B cell (primary cell): ENCODE data around the gene EPHB6. TPM values are rescaled to one million over a fixed set of nuclear protein-coding genes. Genes with fewer than 3 reads are reported as not detected.

Source experiments
- ATAC-seq: fragments of 200-7000 bp; cut with Tn5 transposase; one replicate; pipeline ENCODE4 v1.10.0; 2021; ENCODE audit warnings: low read depth, mild to moderate bottlenecking, moderate number of reproducible peaks, moderate library complexity
- CTCF ChIA-PET: fragments of 350-600 bp; sonication (Branson Sonifier 250); formaldehyde crosslinking; loops from one replicate; lab custom pipeline; 2021; ENCODE audit warnings: antibody characterized with exemption, inconsistent platforms; lab: Charles Lee
- POLR2A ChIA-PET: fragments of 350-600 bp; sonication (Branson Sonifier 250); formaldehyde crosslinking; loops from one replicate; lab custom pipeline; 2021; ENCODE audit warnings: antibody characterized with exemption; lab: Charles Lee
- DNase-seq: peaks from one replicate; pipeline ENCODE4 v3.0.0; 2013
- H2AFZ ChIP-seq: 2 replicates; pipeline ENCODE4 v1.6.1; 2012; ENCODE audit warnings: mild to moderate bottlenecking, low read depth, low read length; ENCODE audit not compliant: insufficient read depth, poor library complexity, severe bottlenecking
- H3K27ac ChIP-seq, 2 donors: 1 replicate in 1 of 2; 2 replicates in 1 of 2; pipeline ENCODE4 v1.5.1; 2012 to 2013; ENCODE audit warnings: low read length in 2 of 2, mild to moderate bottlenecking in 2 of 2, moderate library complexity in 1 of 2
- H3K27me3 ChIP-seq, 4 experiments: fragments of 200-600 bp in 1 of 4; sonication (generic) in 1 of 4; replicated peaks in 1 of 4; 1 replicate in 2 of 4; 2 replicates in 2 of 4; pipeline versions ENCODE4 v1.6.1 to v1.7.0; 2013 to 2016; ENCODE audit warnings: low read length in 3 of 4, mild to moderate bottlenecking in 2 of 4, mixed read lengths in 1 of 4, moderate library complexity in 1 of 4; ENCODE audit not compliant: insufficient read depth in 4 of 4, control insufficient read depth in 3 of 4; ENCODE audit errors: control extremely low read depth in 1 of 4
- H3K36me3 ChIP-seq, 2 experiments: replicated peaks in 1 of 2; 1 replicate in 1 of 2; 2 replicates in 1 of 2; pipeline versions ENCODE4 v1.6.1 to v1.7.1; 2013; ENCODE audit warnings: low read length in 1 of 2; ENCODE audit not compliant: insufficient read depth in 2 of 2, control insufficient read depth in 1 of 2; ENCODE audit errors: control extremely low read depth in 1 of 2, extremely low read depth in 1 of 2
- H3K4me1 ChIP-seq, 2 donors: fragments of 200-600 bp in 1 of 2; sonication (generic) in 1 of 2; 1 replicate in 1 of 2; 2 replicates in 1 of 2; pipeline versions ENCODE4 v1.5.1 to v1.6.1; 2013 to 2017; ENCODE audit warnings: low read length in 2 of 2; ENCODE audit not compliant: control insufficient read depth in 2 of 2, insufficient read depth in 2 of 2
- H3K4me2 ChIP-seq: replicated peaks from 2 replicates; pipeline ENCODE3; 2012; ENCODE audit warnings: mild to moderate bottlenecking, low read depth, low read length; ENCODE audit not compliant: poor library complexity, severe bottlenecking
- H3K4me3 ChIP-seq, 5 experiments: fragments of 200-600 bp in 1 of 5; sonication (generic) in 1 of 5; 1 replicate in 3 of 5; 2 replicates in 2 of 5; pipeline versions ENCODE4 v1.5.1 to v1.7.0; 2011 to 2016; ENCODE audit warnings: low read length in 4 of 5, mild to moderate bottlenecking in 4 of 5, low read depth in 2 of 5, control low read depth in 1 of 5, moderate library complexity in 1 of 5; ENCODE audit not compliant: insufficient read depth in 1 of 5; ENCODE audit errors: control extremely low read depth in 1 of 5, extremely low read depth in 1 of 5
- H3K79me2 ChIP-seq: fragments of 200-600 bp; sonication (generic); one replicate; pipeline ENCODE4 v1.6.0; 2016; ENCODE audit warnings: low read length; ENCODE audit not compliant: control insufficient read depth, insufficient read depth
- H3K9ac ChIP-seq: fragments of 200-600 bp; sonication (generic); 2 replicates; pipeline ENCODE4 v1.6.1; 2017; ENCODE audit warnings: mild to moderate bottlenecking, low read length, moderate library complexity
- H3K9me3 ChIP-seq, 3 donors: one replicate each; pipeline versions ENCODE4 v1.6.1 to v1.7.1; 2013; ENCODE audit warnings: low read length in 2 of 3; ENCODE audit not compliant: control insufficient read depth in 2 of 3, insufficient read depth in 1 of 3; ENCODE audit errors: control extremely low read depth in 1 of 3
- H4K20me1 ChIP-seq: 2 replicates; pipeline ENCODE4 v1.6.0; 2012; ENCODE audit warnings: mild to moderate bottlenecking, low read length; ENCODE audit not compliant: insufficient read depth, control insufficient read depth, poor library complexity, severe bottlenecking
- H3K27ac Mint-ChIP-seq: one replicate; pipeline ENCODE4 v1.8.0; 2021; ENCODE audit warnings: mixed read lengths
- H3K27me3 Mint-ChIP-seq: one replicate; pipeline ENCODE4 v1.8.0; 2021; ENCODE audit warnings: mixed read lengths
- H3K4me1 Mint-ChIP-seq: one replicate; pipeline ENCODE4 v1.8.0; 2021; ENCODE audit warnings: mixed read lengths
- H3K4me3 Mint-ChIP-seq: one replicate; pipeline ENCODE4 v1.8.0; 2021; ENCODE audit warnings: mixed read lengths
- H3K9me3 Mint-ChIP-seq: one replicate; pipeline ENCODE4 v1.8.0; 2022; ENCODE audit warnings: mixed read lengths; ENCODE audit not compliant: insufficient read depth
- EZH2 ChIP-seq: IDR thresholded peaks from 2 replicates; pipeline ENCODE4 v1.6.1; 2012; ENCODE audit warnings: borderline replicate concordance, low read depth, mild to moderate bottlenecking, moderate library complexity, low read length; ENCODE audit not compliant: insufficient read depth, poor library complexity, severe bottlenecking
- WGBS: methylation state at CpG from one replicate; pipeline ENCODE4 v1.1.5; 2013; ENCODE audit warnings: missing lambda C conversion rate; ENCODE audit not compliant: insufficient coverage; 5-methylcytosine and 5-hydroxymethylcytosine counted together
- intact Hi-C: fragments of 100-400 bp; cut with micrococcal nuclease; formaldehyde crosslinking; loops from one replicate; pipeline ENCODE4 v1.10.0; 2022
- polyA plus RNA-seq: library from polyadenylated mRNA; depleted of rRNA; stranded (reverse); fragments of >200 nt; gene quantifications from 2 replicates; pipeline ENCODE4 v1.2.3, GENCODE V29; 2012
- total RNA-seq, 2 donors: library from RNA; stranded (reverse); fragments of 120-200 nt in 1 of 2; gene quantifications; 1 replicate in 1 of 2; 2 replicates in 1 of 2; pipeline versions ENCODE4 v1.2.3 to v1.2.4, GENCODE V29; 2013 to 2022
- TF ChIP-seq, protein P1 (sequence below): fragments of 200-600 bp; IDR thresholded peaks from one replicate; pipeline ENCODE4 v1.8.0; 2022; ENCODE audit warnings: antibody characterized with exemption, mild to moderate bottlenecking

The EPHB6 gene
- total and polyA plus RNA-seq, 2 donors (not counting 1 experiment from before 2014, with no cell fraction given) = 65.3 to 69.6 TPM

- H3K27ac Mint-ChIP-seq = no peak overlapping the region
- Histone ChIP-seq H4K20me1 (no peaks in the 10 kb centered on the region), H3K4me3 (no peak overlapping the region), H3K9ac (no peak overlapping the region), H3K4me2 (no peak overlapping the region), H3K27ac (no peak overlapping the region), H2AFZ (no peak overlapping the region), H3K79me2 (no peaks in the 10 kb centered on the region), H3K36me3 (no peaks in the 10 kb centered on the region), H3K9me3 (peaks cover 0 to under 1% (median 0%) of the 10 kb centered on the region in 3 donors), H3K4me1 (no peaks in the 10 kb centered on the region), H3K27me3 (peaks cover 0 to 8% (median 1%) of the 10 kb centered on the region in 4 experiments)
- ATAC-seq (no peak), DNase-seq (no peak)
- intact Hi-C loops = loop anchor here (1.0 to 2.0 kb wide), 4 partner anchors 27 to 333 kb away; no protein-coding TSS in a partner anchor
- ChIA-PET CTCF (interaction anchor here (0.7 to 4.6 kb wide), 24 partner anchors 9 to 338 kb away, joined by 3 to 29 read pairs (median 4); partner anchors contain the start of gene EPHB6), POLR2A (no interaction called here)
- no peak overlapping the region for H3K4me3 Mint-ChIP-seq
- H3K4me1 Mint-ChIP-seq = no peaks in the 10 kb centered on the region
- 62% methylated on average over 4 of the region's 9 CpGs for WGBS
- TF ChIP-seq, protein P1, sequence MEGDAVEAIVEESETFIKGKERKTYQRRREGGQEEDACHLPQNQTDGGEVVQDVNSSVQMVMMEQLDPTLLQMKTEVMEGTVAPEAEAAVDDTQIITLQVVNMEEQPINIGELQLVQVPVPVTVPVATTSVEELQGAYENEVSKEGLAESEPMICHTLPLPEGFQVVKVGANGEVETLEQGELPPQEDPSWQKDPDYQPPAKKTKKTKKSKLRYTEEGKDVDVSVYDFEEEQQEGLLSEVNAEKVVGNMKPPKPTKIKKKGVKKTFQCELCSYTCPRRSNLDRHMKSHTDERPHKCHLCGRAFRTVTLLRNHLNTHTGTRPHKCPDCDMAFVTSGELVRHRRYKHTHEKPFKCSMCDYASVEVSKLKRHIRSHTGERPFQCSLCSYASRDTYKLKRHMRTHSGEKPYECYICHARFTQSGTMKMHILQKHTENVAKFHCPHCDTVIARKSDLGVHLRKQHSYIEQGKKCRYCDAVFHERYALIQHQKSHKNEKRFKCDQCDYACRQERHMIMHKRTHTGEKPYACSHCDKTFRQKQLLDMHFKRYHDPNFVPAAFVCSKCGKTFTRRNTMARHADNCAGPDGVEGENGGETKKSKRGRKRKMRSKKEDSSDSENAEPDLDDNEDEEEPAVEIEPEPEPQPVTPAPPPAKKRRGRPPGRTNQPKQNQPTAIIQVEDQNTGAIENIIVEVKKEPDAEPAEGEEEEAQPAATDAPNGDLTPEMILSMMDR = no peak
- no peak for TF ChIP-seq EZH2
- peaks cover 10% of the 10 kb centered on the region for H3K27me3 Mint-ChIP-seq
- H3K9me3 Mint-ChIP-seq = no peaks in the 10 kb centered on the region
These were observed 26.9 kb downstream of the EPHB6 start for GRCh38 chr7:142881586-142882337.

DNA sequence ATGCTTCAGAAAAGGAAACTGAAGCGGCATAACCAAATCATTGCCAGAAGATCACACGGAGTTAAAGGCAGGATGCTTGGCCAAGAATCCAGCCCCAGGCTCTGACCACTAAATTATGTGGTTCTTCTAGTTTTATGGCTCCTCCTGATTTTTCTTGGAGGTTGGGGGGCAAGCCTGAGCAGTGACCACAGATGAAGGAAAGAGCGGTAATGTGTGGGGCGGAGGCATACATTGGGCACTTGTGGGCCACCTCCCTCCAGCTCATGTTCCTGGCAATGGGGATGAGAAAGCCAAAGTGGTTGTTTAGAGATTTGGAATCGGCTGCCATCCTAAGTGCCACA is 27.4 kb downstream of the EPHB6 start:
- no peaks in the 10 kb centered on the region for H4K20me1 ChIP-seq
- DNase-seq (no peak), ATAC-seq (no peak)
- H3K27ac Mint-ChIP-seq = no peak overlapping the region
- POLR2A ChIA-PET = no interaction called here
- peaks cover 13% of the 10 kb centered on the region for H3K27me3 Mint-ChIP-seq
- WGBS = 89% methylated on average over 4 of the region's 5 CpGs
- H3K4me3 ChIP-seq = no peak overlapping the region
- H3K4me3 Mint-ChIP-seq = no peak overlapping the region
- H3K9me3 Mint-ChIP-seq = no peaks in the 10 kb centered on the region
- no peak overlapping the region for H3K9ac ChIP-seq
- H2AFZ ChIP-seq = no peak overlapping the region
- H3K9me3 ChIP-seq = no peaks in the 10 kb centered on the region
- no peaks in the 10 kb centered on the region for H3K36me3 ChIP-seq
- H3K4me2 ChIP-seq = no peak overlapping the region
- H3K4me1 ChIP-seq = no peaks in the 10 kb centered on the region
- H3K27me3 ChIP-seq = peaks cover 0 to 8% (median 1%) of the 10 kb centered on the region in 4 experiments
- no peaks in the 10 kb centered on the region for H3K4me1 Mint-ChIP-seq
- H3K27ac ChIP-seq = no peak overlapping the region
- CTCF ChIA-PET = interaction anchor here (0.8 to 4.6 kb wide), 9 partner anchors 10 to 332 kb away, joined by 3 to 29 read pairs (median 8); partner anchors contain the start of gene EPHB6
- no peaks in the 10 kb centered on the region for H3K79me2 ChIP-seq
- no peak for TF ChIP-seq EZH2
- TF ChIP-seq, protein P1 = no peak
- intact Hi-C loops = no loop called here
